ENCODE data around the gene SMARCB1.
A peak's percentile ranks its signal among the peaks of the same experiment; 100 is the strongest.

Gene SMARCB1

GRCh38 chr22:23786752-23787599 lies at the start of gene SMARCB1:
TSS of gene SMARCB1 (plus strand) at chr22:23786966. CDS start at chr22:23787170, 204 bp downstream.
- FAIRE-seq (peak; percentile 83), DNase-seq (ENCODE audit: insufficient read length, low spot score) (peak; percentile 88)

GRCh38 chr22:23737696-23738095 lies 49.1 kb upstream of the SMARCB1 start:
- DNase-seq (ENCODE audit: insufficient read length, low spot score): no peak
- FAIRE-seq: no peak

DNA sequence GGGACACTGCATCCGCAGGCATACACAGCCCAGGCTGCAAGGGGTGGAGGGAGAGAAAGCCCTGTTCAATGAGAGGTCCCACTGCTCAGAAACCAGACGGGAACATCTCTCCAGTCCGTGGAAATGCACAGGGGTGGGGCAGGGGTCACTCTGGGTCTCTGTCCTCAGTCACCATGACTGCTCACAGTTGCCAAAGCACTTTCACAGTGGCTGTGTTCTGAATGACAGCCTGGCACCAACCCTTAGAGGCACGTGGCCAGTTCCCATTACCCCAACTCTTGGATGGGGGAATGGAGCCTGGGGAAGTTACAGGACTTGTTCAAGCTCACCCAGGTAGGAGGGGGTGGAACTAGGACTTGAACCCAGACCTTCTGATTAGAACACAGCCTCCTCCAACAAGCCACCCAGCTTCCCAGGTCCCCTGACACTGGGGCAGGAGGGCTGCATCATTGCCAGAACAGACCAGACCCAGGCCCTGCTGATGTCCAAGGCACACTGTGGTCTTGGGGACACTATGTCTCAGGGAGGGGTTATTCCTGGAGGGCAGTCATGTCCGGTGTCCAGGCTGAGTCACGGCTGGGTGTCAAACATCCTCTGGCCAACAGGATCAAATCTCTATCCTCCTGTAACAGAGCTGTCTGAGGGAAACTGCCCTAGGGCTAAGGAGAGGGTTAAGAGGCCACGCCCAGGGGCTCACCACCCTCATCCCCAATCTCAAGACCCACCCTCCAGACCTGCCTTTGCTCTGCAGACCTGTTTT lies 44.1 kb upstream of the SMARCB1 start:
- FAIRE-seq: no peak
- no peak for DNase-seq (ENCODE audit: insufficient read length, low spot score)

GRCh38 chr22:23743303-23743705 lies 43.5 kb upstream of the SMARCB1 start:
- FAIRE-seq (no peak), DNase-seq (ENCODE audit: insufficient read length, low spot score) (no peak)

GRCh38 chr22:23744001-23744400 lies 42.8 kb upstream of the SMARCB1 start:
- FAIRE-seq (no peak), DNase-seq (ENCODE audit: insufficient read length, low spot score) (no peak)

- DNase-seq (ENCODE audit: insufficient read length, low spot score) (no peak), FAIRE-seq (no peak)
These were observed 42.3 kb upstream of the SMARCB1 start for GRCh38 chr22:23744485-23744884.

DNA sequence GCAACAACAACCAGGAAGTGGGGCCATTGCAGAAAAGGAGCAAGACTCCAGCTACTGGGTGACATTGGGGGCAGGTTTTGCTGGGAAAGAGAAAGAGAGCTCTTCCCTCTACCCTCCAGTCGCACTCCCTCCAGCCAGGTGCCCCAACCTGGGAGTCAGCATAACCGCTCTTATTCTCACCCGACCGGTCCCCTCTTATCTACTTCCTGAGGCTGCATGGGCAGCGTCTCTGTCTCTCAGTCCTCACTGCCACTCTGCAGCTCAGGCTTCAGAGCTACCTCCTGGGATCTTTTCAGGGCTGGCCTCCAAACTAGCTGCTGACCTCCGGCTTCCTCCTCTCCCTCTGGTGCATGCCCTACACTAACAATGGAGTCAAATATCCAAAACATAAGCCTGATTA lies 41.0 kb upstream of the SMARCB1 start:
- no peak for DNase-seq (ENCODE audit: insufficient read length, low spot score)
- no peak for FAIRE-seq

- DNase-seq (ENCODE audit: insufficient read length, low spot score): no peak
- no peak for FAIRE-seq
These were observed 36.9 kb upstream of the SMARCB1 start for GRCh38 chr22:23749841-23750301.

- no peak for DNase-seq (ENCODE audit: insufficient read length, low spot score)
These were observed 36.4 kb upstream of the SMARCB1 start for GRCh38 chr22:23750367-23750713.

GRCh38 chr22:23750714-23751440 lies 35.9 kb upstream of the SMARCB1 start, which contains the start of gene ZNF70:
TSS of gene ZNF70 (minus strand) at chr22:23751112. CDS start at chr22:23745140, 5,972 bp downstream.
- FAIRE-seq (no peak), DNase-seq (ENCODE audit: insufficient read length, low spot score) (peak; percentile 84)

More at GRCh38 chr22:23750367-23750713, 36.4 kb upstream of the SMARCB1 start:
- no peak for FAIRE-seq

GRCh38 chr22:23751441-23751996 lies 35.2 kb upstream of the SMARCB1 start:
- FAIRE-seq (no peak), DNase-seq (ENCODE audit: insufficient read length, low spot score) (no peak)

GRCh38 chr22:23752090-23752691 lies 34.6 kb upstream of the SMARCB1 start:
- DNase-seq (ENCODE audit: insufficient read length, low spot score) (no peak), FAIRE-seq (peak; percentile 80)

DNA sequence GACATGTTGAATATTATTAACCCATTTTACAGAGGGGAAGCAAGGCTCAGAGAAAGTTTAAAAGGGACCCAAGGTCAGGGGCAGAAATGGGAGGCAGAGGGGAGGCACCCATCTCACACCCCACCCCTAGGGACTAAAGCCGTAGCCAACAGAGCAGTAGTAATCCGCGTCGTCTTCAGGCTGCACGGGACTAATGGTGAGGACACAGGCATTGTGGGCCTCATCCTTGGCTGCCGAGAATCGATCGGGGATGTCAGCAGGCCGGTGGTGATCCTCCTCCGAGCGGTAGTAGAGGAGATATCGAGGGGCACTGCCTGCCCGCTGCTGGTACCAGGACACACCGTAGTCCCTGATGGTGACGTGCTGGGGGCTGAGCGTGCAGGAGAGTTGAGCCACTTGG lies 34.0 kb upstream of the SMARCB1 start:
- FAIRE-seq (peak; percentile 71), DNase-seq (ENCODE audit: insufficient read length, low spot score) (no peak)

- no peak for FAIRE-seq
- DNase-seq (ENCODE audit: insufficient read length, low spot score): no peak
These were observed 33.4 kb upstream of the SMARCB1 start for GRCh38 chr22:23753385-23753784.

- no peak for DNase-seq (ENCODE audit: insufficient read length, low spot score)
- FAIRE-seq: peak; percentile 11
These were observed 32.4 kb upstream of the SMARCB1 start, which contains the start of gene VPREB3 for GRCh38 chr22:23754220-23754919. TSS of gene VPREB3 (minus strand) at chr22:23754425. CDS start at chr22:23754363, 62 bp downstream.

DNA sequence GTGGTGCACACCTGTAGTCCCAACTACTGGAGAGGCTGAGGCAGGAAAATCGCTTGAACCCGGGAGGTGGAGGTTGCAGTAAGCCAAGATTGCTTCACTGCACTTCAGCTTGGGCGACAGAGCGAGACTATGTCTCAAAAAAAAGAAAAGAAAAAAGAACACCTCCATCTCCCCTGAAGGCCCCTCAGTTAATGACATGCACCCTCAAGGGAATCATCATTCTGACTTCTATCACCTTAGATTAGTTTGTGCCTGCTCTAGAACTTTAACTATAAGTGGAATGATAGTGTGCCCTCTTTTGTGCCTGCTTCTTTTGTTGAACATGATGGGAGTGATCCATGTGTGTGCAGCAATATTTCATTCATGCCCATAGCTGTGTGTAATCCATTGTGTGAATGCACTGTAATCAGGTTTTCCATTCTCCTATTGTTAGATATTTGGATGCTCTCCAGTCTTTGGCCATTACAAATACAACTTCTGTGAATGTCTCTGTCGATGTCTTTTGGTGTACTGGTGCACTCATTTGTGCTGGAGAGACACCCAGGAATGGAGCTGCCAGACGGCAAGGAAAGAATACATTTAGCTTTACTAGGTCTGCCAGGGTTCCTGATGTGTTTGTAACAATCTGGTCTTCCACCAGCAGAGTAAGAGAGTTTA lies 31.7 kb upstream of the SMARCB1 start:
- FAIRE-seq (no peak), DNase-seq (ENCODE audit: insufficient read length, low spot score) (no peak)

DNA sequence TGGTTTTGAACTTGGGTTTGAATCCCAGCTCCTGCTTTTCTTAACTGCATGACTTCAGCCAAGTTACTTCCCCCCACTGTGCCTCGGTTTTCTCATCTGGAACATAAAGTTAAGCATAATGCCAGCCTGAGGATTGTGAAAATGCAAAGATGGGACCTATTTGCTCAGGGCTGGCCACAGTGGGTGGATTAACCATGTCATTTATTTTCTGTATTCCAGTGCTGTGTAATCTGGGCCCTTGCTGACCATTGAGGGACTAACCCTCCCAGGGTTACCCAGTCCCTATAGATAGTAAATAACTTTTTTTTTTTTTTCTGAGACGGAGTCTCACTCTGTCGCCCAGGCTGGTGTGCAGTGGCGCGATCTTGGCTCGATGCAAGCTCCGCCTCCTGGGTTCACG lies 31.1 kb upstream of the SMARCB1 start:
- FAIRE-seq (no peak), DNase-seq (ENCODE audit: insufficient read length, low spot score) (no peak)

- no peak for DNase-seq (ENCODE audit: insufficient read length, low spot score)
These were observed 29.9 kb upstream of the SMARCB1 start for GRCh38 chr22:23756891-23757290.

GRCh38 chr22:23759566-23759965 lies 27.2 kb upstream of the SMARCB1 start:
- FAIRE-seq: no peak

More at GRCh38 chr22:23756891-23757290, 29.9 kb upstream of the SMARCB1 start:
- FAIRE-seq: no peak

More at GRCh38 chr22:23759566-23759965, 27.2 kb upstream of the SMARCB1 start:
- no peak for DNase-seq (ENCODE audit: insufficient read length, low spot score)

Data from GM19239 (cell line).